Transverse colon (tissue), 4 donors: ENCODE data around the gene ASAP3. TPM values are rescaled to one million over a fixed set of nuclear protein-coding genes. Genes with fewer than 3 reads are reported as not detected.

Source experiments
- DNase-seq: peaks from one replicate; pipeline ENCODE4 v3.0.0-alpha.2; 2019
- H3K27ac ChIP-seq, 4 donors: fragments of 200-600 bp; sonication (generic); 2 replicates each; pipeline ENCODE4 v1.5.1; 2016 to 2018; ENCODE audit warnings: inconsistent platforms in 4 of 4
- H3K27me3 ChIP-seq: fragments of 200-600 bp; sonication (generic); 2 replicates; pipeline ENCODE4 v1.5.1; 2017; ENCODE audit warnings: inconsistent platforms
- H3K36me3 ChIP-seq, 4 donors: fragments of 200-600 bp; sonication (generic); 2 replicates each; pipeline ENCODE4 v1.5.1; 2017 to 2019; ENCODE audit warnings: inconsistent platforms in 4 of 4
- H3K4me1 ChIP-seq, 4 donors: fragments of 200-600 bp; sonication (generic); 2 replicates each; pipeline ENCODE4 v1.5.1; 2017 to 2020; ENCODE audit warnings: inconsistent platforms in 4 of 4
- H3K4me3 ChIP-seq, 4 donors: fragments of 200-600 bp; sonication (generic); 1 replicate in 1 of 4; 2 replicates in 3 of 4; pipeline versions ENCODE4 v1.5.1 to v1.6.1; 2017 to 2019; ENCODE audit warnings: inconsistent platforms in 4 of 4
- H3K9me3 ChIP-seq, 2 donors: fragments of 200-600 bp; sonication (generic); 2 replicates each; pipeline ENCODE4 v1.5.1; 2017 to 2019; ENCODE audit warnings: inconsistent platforms in 2 of 2
- CTCF ChIP-seq, 5 experiments: fragments of 200-600 bp in 3 of 5; fragments of 450-650 bp in 2 of 5; sonication (generic) in 3 of 5; IDR thresholded peaks; 1 replicate in 2 of 5; 2 replicates in 3 of 5; pipeline ENCODE4 v1.5.1; 2016 to 2017; ENCODE audit warnings: antibody characterized with exemption in 5 of 5, inconsistent platforms in 3 of 5, mild to moderate bottlenecking in 2 of 5, moderate library complexity in 1 of 5
- EP300 ChIP-seq: sonication (generic); formaldehyde crosslinking; IDR thresholded peaks from one replicate; pipeline ENCODE4 v1.6.1; 2017; ENCODE audit warnings: antibody characterized with exemption, low read depth
- POLR2A ChIP-seq: fragments of 450-650 bp; IDR thresholded peaks from one replicate; pipeline ENCODE4 v1.6.1; 2016; ENCODE audit warnings: antibody characterized with exemption, mild to moderate bottlenecking, moderate library complexity
- POLR2AphosphoS5 ChIP-seq, 3 donors: sonication (generic); formaldehyde crosslinking; IDR thresholded peaks; one replicate each; pipeline ENCODE4 v1.6.1; 2016; ENCODE audit warnings: antibody characterized with exemption in 3 of 3
- WGBS, 2 donors: methylation state at CpG; one replicate each; pipeline ENCODE4 v1.1.5; 2018; ENCODE audit warnings: low coverage in 1 of 2; 5-methylcytosine and 5-hydroxymethylcytosine counted together
- in situ Hi-C, 4 donors: fragments of 200-750 bp; cut with MboI; loops; one replicate each; pipeline versions ENCODE4 v1.15.0 to v1.15.1; 2017; ENCODE audit warnings: low sequenced_read_pairs in 3 of 4, low pct_ligation_motif_present in 1 of 4, low pct_unique_long_range_greater_than_20kb in 1 of 4
- intact Hi-C: fragments of 100-400 bp; cut with DNase I; formaldehyde crosslinking; loops from one replicate; pipeline ENCODE4 v1.15.1; 2023; ENCODE audit warnings: low total_unique reads
- total RNA-seq, 4 donors: library from RNA; depleted of rRNA; stranded (reverse); fragments of >200 nt; gene quantifications; one replicate each; pipeline ENCODE4 v1.1.0, GENCODE V29; 2016

Gene ASAP3
- total RNA-seq, 4 donors from 2014 or later, result 38.2 to 62.9 (median 48.3) TPM

GRCh38 chr1:23492132-23492720, 8.2 kb upstream of the ASAP3 start:
- H3K9me3 ChIP-seq, result no peaks in the 10 kb centered on the region
- H3K4me1 ChIP-seq, result peaks cover 0 to 1% (median 0%) of the 10 kb centered on the region in 4 donors
- DNase-seq, result no peak
- no peak overlapping the region for H3K27ac ChIP-seq
- no peaks in the 10 kb centered on the region for H3K36me3 ChIP-seq
- 83 to 85% methylated on average over 1 to 3 of the region's 3 CpGs for WGBS, 2 donors
- intact Hi-C loops, result no loop called here
- peaks cover 4% of the 10 kb centered on the region for H3K27me3 ChIP-seq
- in situ Hi-C loops, result no loop called here
- no peak overlapping the region for H3K4me3 ChIP-seq
- TF ChIP-seq POLR2A (no peak), CTCF (IDR thresholded peaks at IDR 0.05) (no peak), EP300 (no peak), POLR2AphosphoS5 (IDR thresholded peaks at IDR 0.05) (no peak)

DNA sequence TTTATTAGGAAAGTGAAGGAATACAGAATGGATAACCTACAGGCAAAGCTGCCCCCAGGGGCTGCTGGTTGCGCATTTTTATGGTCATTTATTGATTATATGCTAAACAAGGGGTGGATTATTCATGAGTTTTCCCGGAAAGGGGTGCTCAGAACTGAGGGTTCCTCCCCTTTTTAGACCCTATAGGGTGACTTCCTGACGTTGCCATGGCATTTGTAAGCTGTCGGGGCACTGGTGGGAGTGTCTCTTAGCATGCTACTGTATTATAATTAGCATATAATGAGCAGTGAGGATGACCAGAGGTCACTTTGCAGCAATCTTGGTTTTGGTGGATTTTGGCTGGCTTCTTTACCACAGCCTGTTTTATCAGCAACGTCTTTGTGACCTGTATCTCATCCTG, 5.9 kb upstream of the ASAP3 start:
- Histone ChIP-seq H3K27ac (no peak overlapping the region), H3K27me3 (peaks cover 4% of the 10 kb centered on the region), H3K9me3 (no peaks in the 10 kb centered on the region), H3K4me3 (no peak overlapping the region), H3K4me1 (peaks cover 0 to 5% (median 3%) of the 10 kb centered on the region in 4 donors), H3K36me3 (no peaks in the 10 kb centered on the region)
- TF ChIP-seq POLR2AphosphoS5 (IDR thresholded peaks at IDR 0.05) (no peak), EP300 (no peak), POLR2A (no peak), CTCF (IDR thresholded peaks at IDR 0.05) (no peak)
- intact Hi-C loops (no loop called here), in situ Hi-C loops (loop anchor here in 2 of 4 donors (5.0 to 10.0 kb wide), 2 partner anchors 45 to 52 kb away; partner anchors contain the start of gene E2F2 (in 1 of the 2))
- WGBS, 2 donors, result 43 to 58% methylated on average over 5 of the region's 5 CpGs
- DNase-seq, result no peak

GRCh38 chr1:23485002-23485332, 988 bp upstream of the ASAP3 start:
- Histone ChIP-seq H3K4me3 (peak overlapping the region in 1 of 4 donors; percentile 81), H3K4me1 (peaks cover 0 to 20% (median 15%) of the 10 kb centered on the region in 4 donors), H3K27ac (peak overlapping the region; percentile 89 to 95 (median 93)), H3K36me3 (no peaks in the 10 kb centered on the region), H3K9me3 (no peaks in the 10 kb centered on the region), H3K27me3 (peaks cover 4% of the 10 kb centered on the region)
- in situ Hi-C loops, result loop anchor here in 2 of 4 donors (5.0 to 10.0 kb wide), 2 partner anchors 50 to 57 kb away; partner anchors contain the start of gene E2F2 (in 1 of the 2)
- TF ChIP-seq CTCF (IDR thresholded peaks at IDR 0.05), result no peak
- no peak for TF ChIP-seq POLR2AphosphoS5 (IDR thresholded peaks at IDR 0.05)
- TF ChIP-seq EP300, result no peak
- no peak for TF ChIP-seq POLR2A
- DNase-seq, result no peak
- 52 to 97% methylated on average over 3 to 7 of the region's 7 CpGs for WGBS, 2 donors
- intact Hi-C loops, result no loop called here

- peak overlapping the region; percentile 33 to 92 (median 80) for H3K4me3 ChIP-seq
- no peaks in the 10 kb centered on the region for H3K36me3 ChIP-seq
- WGBS, 2 donors, result 0 to 10% methylated on average over 10 to 23 of the region's 54 CpGs
- H3K4me1 ChIP-seq, result peaks cover 0 to 20% (median 16%) of the 10 kb centered on the region in 4 donors
- TF ChIP-seq CTCF (IDR thresholded peaks at IDR 0.05) (no peak), POLR2A (peak; percentile 28), EP300 (no peak), POLR2AphosphoS5 (IDR thresholded peaks at IDR 0.05) (peak in 1 of 3 donors; percentile 19)
- intact Hi-C loops, result no loop called here
- in situ Hi-C loops, result loop anchor here in 2 of 4 donors (5.0 to 10.0 kb wide), 2 partner anchors 50 to 58 kb away; partner anchors contain the start of gene E2F2 (in 1 of the 2)
- peak overlapping the region; percentile 89 to 95 (median 93) for H3K27ac ChIP-seq
- no peaks in the 10 kb centered on the region for H3K27me3 ChIP-seq
- H3K9me3 ChIP-seq, result no peaks in the 10 kb centered on the region
- DNase-seq, result peak; percentile 95
Observed at GRCh38 chr1:23484253-23485001, 448 bp upstream of the ASAP3 start.
